Measurements from ENCODE around the gene TBC1D22A.

DNA sequence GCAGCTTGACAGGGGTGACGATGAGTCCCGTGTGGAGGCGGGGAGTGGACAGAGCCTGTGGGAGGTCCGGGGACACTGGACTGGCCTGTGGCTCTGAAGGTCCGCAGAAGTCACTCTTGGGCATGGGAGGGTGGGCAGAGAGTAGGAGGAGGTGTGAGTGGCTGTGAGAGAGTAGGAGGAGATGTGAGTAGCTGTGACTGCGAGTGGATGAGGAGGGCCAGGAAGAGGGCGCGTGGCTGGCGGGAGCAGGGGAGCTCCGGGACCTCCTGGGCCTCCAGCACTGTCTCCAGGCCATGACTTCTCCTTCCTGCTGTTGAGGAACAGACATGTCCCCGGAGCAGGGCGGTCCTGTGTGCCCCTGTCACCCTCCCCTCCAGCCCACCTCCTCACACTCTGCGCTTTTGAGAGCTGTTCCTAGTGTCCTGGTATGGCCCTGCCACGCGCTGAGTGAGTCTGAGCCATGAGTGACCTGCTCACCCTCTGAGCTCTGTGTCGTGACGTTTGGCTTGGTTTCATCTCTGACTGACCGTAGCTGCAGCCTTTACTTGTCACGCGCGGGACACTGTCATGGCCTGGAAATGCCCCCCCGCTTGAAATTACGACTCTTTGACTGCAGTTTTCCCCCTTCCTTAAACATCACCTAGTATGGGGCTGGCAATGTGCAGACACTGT, 391.5 kb downstream of the TBC1D22A start:
- no peak for TF ChIP-seq POLR2A (IDR thresholded peaks at IDR 0.05)
- TF ChIP-seq, protein P1, sequence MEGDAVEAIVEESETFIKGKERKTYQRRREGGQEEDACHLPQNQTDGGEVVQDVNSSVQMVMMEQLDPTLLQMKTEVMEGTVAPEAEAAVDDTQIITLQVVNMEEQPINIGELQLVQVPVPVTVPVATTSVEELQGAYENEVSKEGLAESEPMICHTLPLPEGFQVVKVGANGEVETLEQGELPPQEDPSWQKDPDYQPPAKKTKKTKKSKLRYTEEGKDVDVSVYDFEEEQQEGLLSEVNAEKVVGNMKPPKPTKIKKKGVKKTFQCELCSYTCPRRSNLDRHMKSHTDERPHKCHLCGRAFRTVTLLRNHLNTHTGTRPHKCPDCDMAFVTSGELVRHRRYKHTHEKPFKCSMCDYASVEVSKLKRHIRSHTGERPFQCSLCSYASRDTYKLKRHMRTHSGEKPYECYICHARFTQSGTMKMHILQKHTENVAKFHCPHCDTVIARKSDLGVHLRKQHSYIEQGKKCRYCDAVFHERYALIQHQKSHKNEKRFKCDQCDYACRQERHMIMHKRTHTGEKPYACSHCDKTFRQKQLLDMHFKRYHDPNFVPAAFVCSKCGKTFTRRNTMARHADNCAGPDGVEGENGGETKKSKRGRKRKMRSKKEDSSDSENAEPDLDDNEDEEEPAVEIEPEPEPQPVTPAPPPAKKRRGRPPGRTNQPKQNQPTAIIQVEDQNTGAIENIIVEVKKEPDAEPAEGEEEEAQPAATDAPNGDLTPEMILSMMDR (IDR thresholded peaks at IDR 0.05) = no peak
- no peak for TF ChIP-seq POLR2AphosphoS5 (IDR thresholded peaks at IDR 0.05)
- TF ChIP-seq EP300 (IDR thresholded peaks at IDR 0.05; ENCODE audit: low read depth) = no peak

Data from transverse colon (tissue), 4 donors.